Heart left ventricle (tissue), 16 donors: ENCODE measurements around the gene KRT81. TPM values are rescaled to one million over a fixed set of nuclear protein-coding genes. Genes with fewer than 3 reads are reported as not detected.
A peak's percentile ranks its signal among the peaks of the same experiment; 100 is the strongest.

Experiments
- ATAC-seq, 4 donors: fragments of 200-7000 bp; cut with Tn5 transposase; one replicate each; pipeline ENCODE4 v1.9.1; 2020 to 2022; ENCODE audit warnings: moderate library complexity in 4 of 4, mild to moderate bottlenecking in 3 of 4, moderate number of reproducible peaks in 1 of 4
- DNase-seq, 5 donors: peaks; one replicate each; pipeline ENCODE4 v3.0.0-alpha.2; 2020
- H3K27ac ChIP-seq, 12 donors: fragments of 200-600 bp; sonication (generic) in 4 of 12; one replicate each; pipeline versions ENCODE4 v1.5.0 to v1.8.0; 2016 to 2022; ENCODE audit warnings: mild to moderate bottlenecking in 2 of 12
- H3K27me3 ChIP-seq, 9 donors: fragments of 200-600 bp; sonication (generic) in 2 of 9; one replicate each; pipeline versions ENCODE4 v1.5.1 to v1.8.0; 2016 to 2022; ENCODE audit warnings: mild to moderate bottlenecking in 3 of 9
- H3K36me3 ChIP-seq, 9 donors: fragments of 200-600 bp; sonication (generic) in 2 of 9; one replicate each; pipeline versions ENCODE4 v1.5.0 to v1.8.0; 2018 to 2022; ENCODE audit warnings: mild to moderate bottlenecking in 2 of 9
- H3K4me1 ChIP-seq, 12 donors: fragments of 200-600 bp; sonication (generic) in 4 of 12; one replicate each; pipeline versions ENCODE4 v1.5.0 to v1.8.0; 2016 to 2022; ENCODE audit warnings: mild to moderate bottlenecking in 3 of 12
- H3K4me3 ChIP-seq, 12 donors: fragments of 200-600 bp; sonication (generic) in 4 of 12; one replicate each; pipeline versions ENCODE4 v1.5.0 to v1.8.0; 2017 to 2022; ENCODE audit warnings: mild to moderate bottlenecking in 9 of 12, moderate library complexity in 4 of 12
- H3K9me3 ChIP-seq, 12 donors: fragments of 200-600 bp; sonication (generic) in 4 of 12; one replicate each; pipeline versions ENCODE4 v1.5.0 to v1.8.0; 2016 to 2022; ENCODE audit warnings: mild to moderate bottlenecking in 1 of 12
- POLR2A ChIP-seq, 2 donors: fragments of 450-650 bp; IDR thresholded peaks; one replicate each; pipeline ENCODE4 v1.6.1; 2017; ENCODE audit warnings: antibody characterized with exemption in 2 of 2, mild to moderate bottlenecking in 2 of 2, moderate library complexity in 2 of 2
- WGBS, 4 donors: extraction: QIAGEN DNeasy Blood & Tissue Kit in 2 of 4; methylation state at CpG; one replicate each; pipeline versions ENCODE4 v1.1.5 to v1.1.7; 2013 to 2018; 5-methylcytosine and 5-hydroxymethylcytosine counted together
- intact Hi-C, 10 donors: fragments of 100-400 bp; cut with DNase I; formaldehyde crosslinking; loops; one replicate each; pipeline versions ENCODE4 v1.11.1 to v1.14.2; 2022
- polyA plus RNA-seq, 2 donors: library from polyadenylated mRNA; stranded (reverse); fragments of 200-250 nt; gene quantifications; one replicate each; pipeline ENCODE4 v1.2.3, GENCODE V29; 2013
- total RNA-seq, 9 donors: library from RNA; depleted of rRNA in 2 of 9; stranded (reverse); fragments of >200 nt in 2 of 9; fragmentation: NEBNext Ultra II Directional in 3 of 9; extraction: Animal tissue kit (Norgen Biotek cat#: 25700) in 3 of 9; gene quantifications; one replicate each; pipeline versions ENCODE4 v1.1.0 to v1.2.4, GENCODE V29; 2016 to 2023
- TF ChIP-seq, protein P1 (sequence below), 12 donors: fragments of 200-600 bp; sonication (generic) in 4 of 12; IDR thresholded peaks; one replicate each; pipeline versions ENCODE4 v1.5.0 to v1.8.0; 2018 to 2022; ENCODE audit warnings: antibody characterized with exemption in 12 of 12, mild to moderate bottlenecking in 5 of 12
- donor health status: ischemic (EF 13 %, LVEDD 7.1; RV severe dilation, severe dysfunction).
- donor health status: healthy with polysubstance abuse.
- donor health status: DM: no; HTN: yes; CAD: no.
- donor health status: DM: no; HTN: no; CAD: no.
- donor health status: ischemic (EF 25% LVEDD 6.9; RV normal size, moderate dysfunction).
- donor health status: ischemic (EF 25% LVEDD 5.7; RV mildly dilated, moderate dysfunction).
- donor health status: healthy.
- donor health status: DM: yes; HTN: yes; CAD: no.
- donor health status: ischemic (EF 35%, LVEDD 5.7; RV mildly dilated, moderate dysfunction).
- donor health status: nonischemic (EF 11% LVEDD 7.7; RV severe dilation, severe dysfunction).
- donor health status: DM: yes; HTN: yes; CAD: no.
- donor health status: PGD.
- donor health status: ischemic (EF 29% LVEDD 5.4; RV normal size, mild dysfunction).
- donor health status: nonischemic (EF 23%, LVEDD 6.1; RV moderate dilation, normal function).

KRT81 gene
- total and polyA plus RNA-seq, 11 donors = not detected

DNA sequence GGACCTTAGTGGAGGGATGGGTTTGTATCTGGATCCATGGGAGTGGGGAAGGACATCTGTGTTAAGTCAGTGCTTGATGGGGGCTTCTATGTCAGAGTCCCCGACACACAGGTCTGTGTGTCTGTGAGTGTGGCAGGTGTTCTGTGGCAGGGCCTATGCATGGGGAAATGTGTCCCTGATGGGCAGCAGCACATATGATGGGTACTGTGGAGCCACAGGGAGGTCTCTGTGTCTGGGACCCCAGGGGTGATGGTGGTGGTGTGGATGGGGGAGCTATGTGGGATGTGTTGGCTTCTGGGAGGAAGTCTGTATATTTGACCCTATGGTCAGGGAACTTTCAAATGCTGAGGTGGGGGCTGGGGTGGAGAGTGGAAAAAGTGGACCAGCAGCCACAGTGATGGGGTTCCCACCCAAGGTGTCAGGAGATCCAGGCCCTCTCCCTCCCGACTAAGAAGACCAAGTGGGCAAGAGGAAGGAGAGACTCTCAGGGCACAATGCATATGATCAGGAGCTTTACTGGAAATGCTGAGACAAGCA lies 41.8 kb downstream of the KRT81 start:
- H3K36me3 ChIP-seq = no peaks in the 10 kb centered on the region
- no peaks in the 10 kb centered on the region for H3K9me3 ChIP-seq
- no peak overlapping the region for H3K4me3 ChIP-seq
- DNase-seq (peak in 1 of 5 donors; percentile 15), ATAC-seq (no peak)
- intact Hi-C loops = no loop called here
- whole genome bisulfite sequencing, 4 donors = 64 to 93% (median 79%) methylated on average over 2 of the region's 2 CpGs
- peak overlapping the region in 1 of 12 donors; percentile 40 for H3K27ac ChIP-seq
- H3K27me3 ChIP-seq = peaks cover 0 to 32% (median 5%) of the 10 kb centered on the region in 9 donors
- TF ChIP-seq POLR2A (IDR thresholded peaks at IDR 0.05) = no peak
- TF ChIP-seq, protein P1, sequence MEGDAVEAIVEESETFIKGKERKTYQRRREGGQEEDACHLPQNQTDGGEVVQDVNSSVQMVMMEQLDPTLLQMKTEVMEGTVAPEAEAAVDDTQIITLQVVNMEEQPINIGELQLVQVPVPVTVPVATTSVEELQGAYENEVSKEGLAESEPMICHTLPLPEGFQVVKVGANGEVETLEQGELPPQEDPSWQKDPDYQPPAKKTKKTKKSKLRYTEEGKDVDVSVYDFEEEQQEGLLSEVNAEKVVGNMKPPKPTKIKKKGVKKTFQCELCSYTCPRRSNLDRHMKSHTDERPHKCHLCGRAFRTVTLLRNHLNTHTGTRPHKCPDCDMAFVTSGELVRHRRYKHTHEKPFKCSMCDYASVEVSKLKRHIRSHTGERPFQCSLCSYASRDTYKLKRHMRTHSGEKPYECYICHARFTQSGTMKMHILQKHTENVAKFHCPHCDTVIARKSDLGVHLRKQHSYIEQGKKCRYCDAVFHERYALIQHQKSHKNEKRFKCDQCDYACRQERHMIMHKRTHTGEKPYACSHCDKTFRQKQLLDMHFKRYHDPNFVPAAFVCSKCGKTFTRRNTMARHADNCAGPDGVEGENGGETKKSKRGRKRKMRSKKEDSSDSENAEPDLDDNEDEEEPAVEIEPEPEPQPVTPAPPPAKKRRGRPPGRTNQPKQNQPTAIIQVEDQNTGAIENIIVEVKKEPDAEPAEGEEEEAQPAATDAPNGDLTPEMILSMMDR (IDR thresholded peaks at IDR 0.05) = no peak
- H3K4me1 ChIP-seq = peaks cover 0 to 20% (median 7%) of the 10 kb centered on the region in 12 donors

DNA sequence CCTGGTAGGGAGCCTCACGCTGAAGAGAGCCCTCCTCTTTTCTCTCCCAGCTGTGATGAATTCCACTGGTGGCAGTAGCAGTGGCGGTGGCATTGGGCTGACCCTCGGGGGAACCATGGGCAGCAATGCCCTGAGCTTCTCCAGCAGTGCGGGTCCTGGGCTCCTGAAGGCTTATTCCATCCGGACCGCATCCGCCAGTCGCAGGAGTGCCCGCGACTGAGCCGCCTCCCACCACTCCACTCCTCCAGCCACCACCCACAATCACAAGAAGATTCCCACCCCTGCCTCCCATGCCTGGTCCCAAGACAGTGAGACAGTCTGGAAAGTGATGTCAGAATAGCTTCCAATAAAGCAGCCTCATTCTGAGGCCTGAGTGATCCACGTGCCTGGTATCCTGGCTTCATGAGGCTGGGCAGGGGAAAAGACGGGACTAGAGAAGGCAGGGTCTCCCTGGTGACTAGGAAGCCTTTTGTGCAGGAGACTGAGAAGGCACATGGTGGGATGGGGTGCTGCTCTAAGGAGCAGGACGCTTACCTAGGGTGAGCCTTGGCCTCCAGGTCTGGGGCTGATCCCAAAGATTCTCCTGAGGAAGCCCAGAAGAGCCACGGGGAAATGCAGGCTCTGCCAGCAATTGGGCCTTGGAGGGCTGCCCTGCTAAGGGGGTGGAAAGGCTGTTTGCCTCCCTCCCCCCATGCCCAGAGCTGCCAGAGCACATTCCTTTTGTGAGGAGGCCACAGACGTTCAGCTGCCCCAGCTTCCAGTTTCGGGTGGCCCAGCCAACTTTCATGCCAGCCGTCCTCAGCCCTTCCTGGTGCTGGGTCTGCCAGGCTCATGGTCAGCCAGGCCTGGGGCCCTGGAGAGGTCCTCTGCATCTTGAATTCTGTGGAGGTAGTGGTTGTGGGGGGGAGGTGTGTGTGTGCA lies 42.5 kb downstream of the KRT81 start:
- no peak for TF ChIP-seq POLR2A (IDR thresholded peaks at IDR 0.05)
- TF ChIP-seq, protein P1 (IDR thresholded peaks at IDR 0.05) = no peak
- Histone ChIP-seq H3K36me3 (no peaks in the 10 kb centered on the region), H3K27ac (peak overlapping the region in 1 of 12 donors; percentile 40), H3K4me3 (no peak overlapping the region), H3K4me1 (peaks cover 0 to 28% (median 10%) of the 10 kb centered on the region in 12 donors), H3K27me3 (peaks cover 0 to 26% (median 5%) of the 10 kb centered on the region in 9 donors), H3K9me3 (no peaks in the 10 kb centered on the region)
- ATAC-seq (peak; percentile 55 to 86 (median 69)), DNase-seq (peak in 4 of 5 donors; percentile 35 to 80 (median 62))
- 76 to 78% (median 77%) methylated on average over 7 to 18 of the region's 18 CpGs for WGBS, 4 donors
- intact Hi-C loops = no loop called here

DNA sequence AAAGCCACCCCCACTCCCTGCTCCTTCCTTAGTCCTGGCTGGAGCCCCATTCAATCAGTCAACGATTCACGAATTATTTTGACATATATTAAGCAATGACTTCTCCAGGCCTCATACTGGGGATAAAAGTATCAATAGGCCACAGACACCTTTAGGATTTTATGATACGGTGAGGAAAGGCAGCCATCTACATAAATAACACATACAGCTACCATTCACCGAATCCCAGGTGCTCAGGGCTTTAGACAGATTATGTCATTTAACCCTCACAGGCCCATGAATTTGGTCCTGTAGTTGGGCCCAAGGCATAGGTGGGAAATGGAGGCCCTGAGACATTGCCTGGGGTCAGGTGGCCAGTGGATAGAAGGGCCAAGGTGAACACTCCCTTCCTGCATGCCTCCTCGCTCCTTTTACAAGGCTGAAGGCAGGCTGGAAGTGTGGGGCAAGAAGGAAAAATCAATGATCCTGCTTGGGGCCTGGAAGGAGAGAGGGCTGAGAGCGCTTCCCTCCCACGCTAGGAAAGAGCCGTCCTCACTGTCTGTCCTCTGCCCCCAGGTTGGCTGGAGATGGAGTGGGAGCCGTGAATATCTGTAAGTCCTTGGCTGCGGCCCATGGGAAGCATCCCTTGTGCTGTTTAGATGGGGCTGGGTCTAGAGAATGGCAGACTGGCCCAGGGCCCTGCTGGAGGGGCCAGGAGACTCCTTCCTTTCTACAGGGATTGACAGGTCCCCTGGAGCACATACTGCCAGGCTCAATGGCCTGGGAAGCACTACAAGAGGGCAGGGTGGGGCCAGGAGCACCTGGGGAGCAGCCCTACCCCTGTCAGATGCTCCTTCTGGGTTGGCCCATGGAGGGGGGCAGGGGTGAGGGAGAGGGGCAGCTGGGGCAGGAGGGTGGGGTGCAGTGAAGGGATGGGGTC lies 43.5 kb downstream of the KRT81 start:
- no peaks in the 10 kb centered on the region for H3K36me3 ChIP-seq
- intact Hi-C loops = no loop called here

More for the DNA sequence above, 43.5 kb downstream of the KRT81 start:
- ATAC-seq (no peak), DNase-seq (peak in 1 of 5 donors; percentile 8)
- Histone ChIP-seq H3K4me1 (peaks cover 0 to 30% (median 14%) of the 10 kb centered on the region in 12 donors), H3K4me3 (no peak overlapping the region), H3K9me3 (no peaks in the 10 kb centered on the region), H3K27ac (peak overlapping the region in 1 of 12 donors; percentile 40), H3K27me3 (peaks cover 0 to 24% (median 5%) of the 10 kb centered on the region in 9 donors)
- no peak for TF ChIP-seq POLR2A (IDR thresholded peaks at IDR 0.05)
- TF ChIP-seq, protein P1 (IDR thresholded peaks at IDR 0.05) = no peak
- 81 to 89% (median 87%) methylated on average over 10 of the region's 10 CpGs for WGBS, 4 donors
